Right atrium auricular region (tissue), 2 donors: Measurements from ENCODE around the gene SLC38A2. TPM values are rescaled to one million over a fixed set of nuclear protein-coding genes. Genes with fewer than 3 reads are reported as not detected.
"Not testable (repeated sequence)": the region's sequence is repeated elsewhere in the genome, so short reads cannot be mapped to it uniquely, and the experiment has no call there.

Experiments used
- DNase-seq: peaks from one replicate; pipeline ENCODE4 v3.0.0-alpha.2; 2019; ENCODE audit warnings: low spot score
- H3K27ac ChIP-seq, 2 donors: fragments of 200-600 bp; sonication (generic); 1 replicate in 1 of 2; 2 replicates in 1 of 2; pipeline ENCODE4 v1.5.1; 2016 to 2019
- H3K27me3 ChIP-seq, 2 donors: fragments of 200-600 bp; sonication (generic); one replicate each; pipeline versions ENCODE4 v1.5.1 to v1.6.0; 2017 to 2019
- H3K36me3 ChIP-seq: fragments of 200-600 bp; sonication (generic); one replicate; pipeline ENCODE4 v1.5.1; 2016
- H3K4me1 ChIP-seq, 2 donors: fragments of 200-600 bp; sonication (generic); one replicate each; pipeline versions ENCODE4 v1.5.1 to v1.6.0; 2017 to 2019
- H3K4me3 ChIP-seq, 2 donors: fragments of 200-600 bp; sonication (generic); 1 replicate in 1 of 2; 2 replicates in 1 of 2; pipeline ENCODE4 v1.5.1; 2017 to 2019; ENCODE audit warnings: mild to moderate bottlenecking in 1 of 2, moderate library complexity in 1 of 2
- H3K9me3 ChIP-seq, 2 donors: fragments of 200-600 bp; sonication (generic); one replicate each; pipeline ENCODE4 v1.5.1; 2019
- total RNA-seq, 2 donors: library from RNA; depleted of rRNA; stranded (reverse); fragments of >200 nt; gene quantifications; one replicate each; pipeline ENCODE4 v1.1.0, GENCODE V29; 2016
- TF ChIP-seq, protein P1 (sequence below), 2 donors: fragments of 200-600 bp; sonication (generic); IDR thresholded peaks; one replicate each; pipeline ENCODE4 v1.5.1; 2019; ENCODE audit warnings: antibody characterized with exemption in 2 of 2

SLC38A2 gene
- total RNA-seq, 2 donors from 2014 or later, result 192 to 204 TPM

- Histone ChIP-seq H3K4me1 (no peaks in the 10 kb centered on the region), H3K27ac (no peak overlapping the region), H3K4me3 (no peak overlapping the region), H3K36me3 (no peaks in the 10 kb centered on the region), H3K9me3 (no peaks in the 10 kb centered on the region), H3K27me3 (no peaks in the 10 kb centered on the region)
- TF ChIP-seq, protein P1, sequence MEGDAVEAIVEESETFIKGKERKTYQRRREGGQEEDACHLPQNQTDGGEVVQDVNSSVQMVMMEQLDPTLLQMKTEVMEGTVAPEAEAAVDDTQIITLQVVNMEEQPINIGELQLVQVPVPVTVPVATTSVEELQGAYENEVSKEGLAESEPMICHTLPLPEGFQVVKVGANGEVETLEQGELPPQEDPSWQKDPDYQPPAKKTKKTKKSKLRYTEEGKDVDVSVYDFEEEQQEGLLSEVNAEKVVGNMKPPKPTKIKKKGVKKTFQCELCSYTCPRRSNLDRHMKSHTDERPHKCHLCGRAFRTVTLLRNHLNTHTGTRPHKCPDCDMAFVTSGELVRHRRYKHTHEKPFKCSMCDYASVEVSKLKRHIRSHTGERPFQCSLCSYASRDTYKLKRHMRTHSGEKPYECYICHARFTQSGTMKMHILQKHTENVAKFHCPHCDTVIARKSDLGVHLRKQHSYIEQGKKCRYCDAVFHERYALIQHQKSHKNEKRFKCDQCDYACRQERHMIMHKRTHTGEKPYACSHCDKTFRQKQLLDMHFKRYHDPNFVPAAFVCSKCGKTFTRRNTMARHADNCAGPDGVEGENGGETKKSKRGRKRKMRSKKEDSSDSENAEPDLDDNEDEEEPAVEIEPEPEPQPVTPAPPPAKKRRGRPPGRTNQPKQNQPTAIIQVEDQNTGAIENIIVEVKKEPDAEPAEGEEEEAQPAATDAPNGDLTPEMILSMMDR (IDR thresholded peaks at IDR 0.05), result peak; percentile 35 to 76
- DNase-seq, result no peak
Measured at GRCh38 chr12:46342562-46343033, 30.0 kb downstream of the SLC38A2 start.

GRCh38 chr12:46339051-46339450, 33.5 kb downstream of the SLC38A2 start:
- Histone ChIP-seq H3K36me3 (no peaks in the 10 kb centered on the region), H3K9me3 (no peaks in the 10 kb centered on the region)
- no peak for DNase-seq

GRCh38 chr12:46332260-46332659, 40.3 kb downstream of the SLC38A2 start:
- H3K4me3 ChIP-seq, result no peak overlapping the region
- H3K9me3 ChIP-seq, result peaks cover 0 to 14% of the 10 kb centered on the region in 2 donors
- H3K4me1 ChIP-seq, result no peaks in the 10 kb centered on the region
- H3K27ac ChIP-seq, result no peak overlapping the region
- H3K27me3 ChIP-seq, result no peaks in the 10 kb centered on the region
- DNase-seq, result no peak
- TF ChIP-seq, protein P1 (IDR thresholded peaks at IDR 0.05), result no peak
- H3K36me3 ChIP-seq, result no peaks in the 10 kb centered on the region

More at GRCh38 chr12:46339051-46339450, 33.5 kb downstream of the SLC38A2 start:
- H3K27ac ChIP-seq, result no peak overlapping the region
- H3K4me1 ChIP-seq, result no peaks in the 10 kb centered on the region
- no peak overlapping the region for H3K4me3 ChIP-seq
- TF ChIP-seq, protein P1 (IDR thresholded peaks at IDR 0.05), result no peak
- H3K27me3 ChIP-seq, result no peaks in the 10 kb centered on the region

- not testable (repeated sequence) for H3K27ac ChIP-seq, DNase-seq, H3K4me3 ChIP-seq, H3K36me3 ChIP-seq, H3K9me3 ChIP-seq, H3K4me1 ChIP-seq, H3K27me3 ChIP-seq
Measured at GRCh38 chr12:46325075-46325474, 47.5 kb downstream of the SLC38A2 start.

GRCh38 chr12:46320731-46321130, 51.8 kb downstream of the SLC38A2 start:
- no peak for DNase-seq
- Histone ChIP-seq H3K9me3 (peaks cover 0 to 10% of the 10 kb centered on the region in 2 donors), H3K4me1 (no peaks in the 10 kb centered on the region), H3K36me3 (no peaks in the 10 kb centered on the region), H3K27me3 (no peaks in the 10 kb centered on the region), H3K4me3 (no peak overlapping the region), H3K27ac (no peak overlapping the region)
- TF ChIP-seq, protein P1 (IDR thresholded peaks at IDR 0.05), result no peak

GRCh38 chr12:46318037-46318436, 54.5 kb downstream of the SLC38A2 start:
- H3K27ac ChIP-seq, result no peak overlapping the region
- no peaks in the 10 kb centered on the region for H3K36me3 ChIP-seq
- no peak overlapping the region for H3K4me3 ChIP-seq
- H3K4me1 ChIP-seq, result no peaks in the 10 kb centered on the region
- H3K9me3 ChIP-seq, result peaks cover 0 to 5% of the 10 kb centered on the region in 2 donors
- no peaks in the 10 kb centered on the region for H3K27me3 ChIP-seq
- DNase-seq, result no peak
- TF ChIP-seq, protein P1 (IDR thresholded peaks at IDR 0.05), result no peak

Other genes with a start within 250 kb of the SLC38A2 start
- 100 to 1,000 TPM in 1 of 2 donors, 10 to 100 TPM in 1; 79.6 to 116 TPM for gene SLC38A1, start 103.7 kb downstream of the SLC38A2 start, total RNA-seq